Measurements from ENCODE around the gene PCSK6.
"Not testable (repeated sequence)": the region's sequence is repeated elsewhere in the genome, so short reads cannot be mapped to it uniquely, and the experiment has no call there.

Gene PCSK6

GRCh38 chr15:101303408-101303807 is 186.1 kb downstream of the PCSK6 start:
- DNase-seq, result no peak

GRCh38 chr15:101296418-101297405 is 192.8 kb downstream of the PCSK6 start:
- no peak for DNase-seq

DNA sequence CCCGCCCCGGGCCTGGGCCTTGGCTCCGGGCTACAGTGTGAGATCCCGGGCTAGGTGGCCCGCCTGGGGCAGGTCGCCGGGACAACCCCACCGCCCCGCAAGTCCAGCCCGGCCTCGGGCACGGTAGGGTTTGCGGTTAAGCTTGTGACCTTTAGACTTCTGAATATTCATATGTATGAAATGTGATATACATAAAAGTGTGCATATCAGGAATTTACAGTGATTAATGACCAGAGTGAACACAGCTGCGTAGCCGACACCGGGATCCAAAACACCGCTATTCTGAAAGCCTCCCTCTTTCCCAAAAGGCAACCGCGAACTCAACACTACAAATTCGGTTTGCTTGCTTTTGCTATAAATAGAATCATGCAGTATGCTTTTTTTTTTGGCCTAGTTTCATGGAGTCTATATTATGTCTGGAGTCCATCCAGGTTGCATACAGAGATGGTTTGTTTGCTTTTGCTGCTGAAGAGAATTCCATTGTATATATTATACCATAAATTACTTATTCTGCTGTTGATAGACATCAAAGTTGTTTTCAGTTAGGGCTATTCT is 193.8 kb downstream of the PCSK6 start:
- no peak for DNase-seq

DNA sequence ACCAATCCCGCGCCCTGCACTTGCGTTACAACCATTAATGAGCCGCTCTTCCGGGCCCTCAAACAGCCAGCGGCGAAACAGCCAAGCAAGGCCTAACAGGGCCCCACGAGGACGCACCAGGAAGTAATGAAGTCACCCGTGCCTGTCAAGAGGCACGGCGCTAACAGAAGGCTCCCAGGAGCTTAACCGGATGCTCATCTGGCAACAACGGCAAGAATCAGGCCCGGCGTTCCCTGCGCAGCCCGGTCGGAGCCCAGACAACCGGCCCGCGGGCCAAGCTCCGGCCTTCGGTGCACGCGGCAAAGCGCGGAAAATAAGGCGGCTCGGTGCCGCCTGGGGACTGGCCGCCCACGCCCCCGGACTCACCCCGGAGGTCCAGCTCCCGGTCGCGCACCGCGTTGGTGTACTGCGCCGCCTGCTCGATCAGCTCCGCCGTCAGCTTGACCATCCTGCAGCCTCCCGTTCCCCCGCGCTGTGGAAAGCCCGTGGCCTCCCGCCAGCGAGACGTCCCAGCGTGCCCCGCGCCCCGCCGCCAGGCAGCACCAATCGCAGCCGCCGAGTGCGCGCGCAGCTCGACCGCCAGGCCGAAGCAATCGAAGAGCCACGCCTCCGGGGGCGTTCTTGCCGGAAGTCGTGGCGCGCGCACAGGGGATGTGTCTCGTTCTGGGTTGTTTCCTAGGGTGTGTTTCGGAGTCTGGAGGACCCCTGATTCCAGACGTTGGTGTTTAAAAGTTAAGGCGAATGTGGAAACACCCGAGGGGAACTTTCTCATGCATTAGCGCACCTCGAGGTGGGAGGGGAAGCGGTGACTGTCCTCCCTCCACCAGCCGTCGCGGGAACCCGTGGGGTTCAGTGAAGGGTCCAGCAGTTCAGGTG is 194.5 kb downstream of the PCSK6 start, which contains the start of gene SNRPA1:
SNRPA1 (minus strand) TSS at position 518 of the 876 bp plus-strand sequence; CDS start at position 448, 70 bp downstream.
- DNase-seq, result peak; percentile 96

DNA sequence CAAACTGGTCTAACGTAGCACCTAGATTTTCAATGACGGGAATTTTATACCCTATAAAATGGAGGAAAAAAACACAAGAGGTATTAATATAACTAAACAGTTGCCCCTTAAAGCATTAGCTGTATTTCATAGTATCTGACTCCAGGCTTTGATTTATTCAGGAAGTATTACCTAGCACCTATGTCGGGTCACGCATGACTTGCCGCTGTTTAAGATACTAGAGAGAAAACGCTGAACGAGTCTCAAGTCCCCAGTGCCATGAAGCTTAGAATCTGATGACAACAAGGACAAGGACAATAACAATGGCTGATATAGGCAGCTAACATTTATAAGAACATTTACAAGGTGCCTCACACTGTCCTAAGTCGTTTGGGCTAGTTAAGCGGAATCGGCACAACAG is 196.4 kb downstream of the PCSK6 start:
- no peak for DNase-seq

DNA sequence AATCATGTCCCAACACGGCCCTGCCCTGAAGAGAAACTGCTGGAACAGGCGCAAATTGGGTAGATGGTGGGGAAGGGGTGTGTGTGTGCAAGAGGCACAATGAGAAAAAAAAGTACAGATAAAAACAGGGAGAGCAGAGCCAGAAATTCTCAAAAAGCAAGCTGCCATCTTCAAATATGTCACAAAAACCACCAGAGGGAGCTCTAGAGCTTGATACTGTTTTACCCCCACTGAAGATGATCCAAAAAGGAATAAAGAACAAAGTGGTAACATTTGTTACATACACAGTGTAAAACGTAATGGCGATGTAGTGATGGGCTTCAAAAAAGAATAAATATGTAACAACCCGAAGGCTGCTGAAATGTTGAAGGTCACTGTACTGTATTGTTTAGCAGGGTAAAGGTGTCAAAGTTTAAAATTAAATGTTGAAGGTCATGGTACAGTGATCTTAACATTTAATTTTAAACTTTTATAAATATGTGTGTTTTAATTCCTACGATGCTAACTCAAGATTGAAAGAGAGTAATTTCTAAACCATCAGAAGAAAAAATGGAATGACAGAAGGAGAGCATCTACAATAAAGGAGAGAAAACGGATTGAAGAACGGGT is 200.5 kb downstream of the PCSK6 start:
- DNase-seq, result peak; percentile 75

DNA sequence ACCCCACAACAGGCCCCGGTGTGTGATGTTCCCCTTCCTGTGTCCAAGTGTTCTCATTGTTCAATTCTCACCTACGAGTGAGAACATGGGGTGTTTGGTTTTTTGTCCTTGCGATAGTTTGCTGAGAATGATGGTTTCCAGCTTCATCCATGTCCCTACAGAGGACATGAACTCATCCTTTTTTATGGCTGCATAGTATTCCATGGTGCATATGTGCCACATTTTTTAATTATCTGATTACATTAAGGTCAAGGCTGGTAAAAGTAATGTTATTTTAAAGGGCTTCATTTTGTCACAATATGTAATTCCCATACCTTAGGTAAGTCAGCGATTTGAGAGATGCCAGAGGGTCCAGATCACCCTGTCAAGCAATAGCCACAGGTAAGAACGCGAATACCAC is 202.2 kb downstream of the PCSK6 start:
- DNase-seq, result not testable (repeated sequence)

- no peak for DNase-seq
Observed at GRCh38 chr15:101286471-101287114, 202.9 kb downstream of the PCSK6 start.

- DNase-seq, result no peak
Observed at GRCh38 chr15:101283931-101284330, 205.6 kb downstream of the PCSK6 start.

GRCh38 chr15:101280007-101280406 is 209.5 kb downstream of the PCSK6 start:
- no peak for DNase-seq

DNA sequence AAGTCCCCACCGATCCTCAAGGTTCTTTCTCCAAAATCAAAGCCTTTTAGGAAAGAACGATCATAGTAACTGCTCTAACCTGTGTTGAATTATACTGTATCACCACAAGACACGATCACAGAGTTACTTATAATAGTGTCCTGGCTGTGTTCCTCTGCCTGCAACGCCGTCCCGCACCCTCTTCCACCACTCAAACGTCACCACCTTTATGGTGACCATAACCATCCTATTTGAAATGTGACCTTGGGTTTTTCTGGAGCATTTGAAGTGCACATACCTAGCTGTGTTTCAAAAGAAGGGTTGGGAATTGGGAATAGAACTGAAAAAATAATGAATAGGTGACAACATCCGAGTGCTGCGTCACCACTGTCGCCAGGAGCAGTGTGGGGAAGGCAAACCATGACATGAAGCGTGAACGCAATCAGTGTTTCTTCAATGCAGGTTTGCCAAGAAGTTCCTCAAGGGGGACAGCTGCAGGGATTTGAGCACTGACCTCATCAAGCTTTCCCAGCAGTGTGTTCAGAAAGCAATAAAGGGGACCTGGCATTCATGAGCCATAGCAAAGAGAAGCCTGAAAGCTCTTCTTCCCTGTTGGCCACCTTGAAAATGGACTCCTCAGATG is 211.5 kb downstream of the PCSK6 start:
- DNase-seq, result peak; percentile 69

DNA sequence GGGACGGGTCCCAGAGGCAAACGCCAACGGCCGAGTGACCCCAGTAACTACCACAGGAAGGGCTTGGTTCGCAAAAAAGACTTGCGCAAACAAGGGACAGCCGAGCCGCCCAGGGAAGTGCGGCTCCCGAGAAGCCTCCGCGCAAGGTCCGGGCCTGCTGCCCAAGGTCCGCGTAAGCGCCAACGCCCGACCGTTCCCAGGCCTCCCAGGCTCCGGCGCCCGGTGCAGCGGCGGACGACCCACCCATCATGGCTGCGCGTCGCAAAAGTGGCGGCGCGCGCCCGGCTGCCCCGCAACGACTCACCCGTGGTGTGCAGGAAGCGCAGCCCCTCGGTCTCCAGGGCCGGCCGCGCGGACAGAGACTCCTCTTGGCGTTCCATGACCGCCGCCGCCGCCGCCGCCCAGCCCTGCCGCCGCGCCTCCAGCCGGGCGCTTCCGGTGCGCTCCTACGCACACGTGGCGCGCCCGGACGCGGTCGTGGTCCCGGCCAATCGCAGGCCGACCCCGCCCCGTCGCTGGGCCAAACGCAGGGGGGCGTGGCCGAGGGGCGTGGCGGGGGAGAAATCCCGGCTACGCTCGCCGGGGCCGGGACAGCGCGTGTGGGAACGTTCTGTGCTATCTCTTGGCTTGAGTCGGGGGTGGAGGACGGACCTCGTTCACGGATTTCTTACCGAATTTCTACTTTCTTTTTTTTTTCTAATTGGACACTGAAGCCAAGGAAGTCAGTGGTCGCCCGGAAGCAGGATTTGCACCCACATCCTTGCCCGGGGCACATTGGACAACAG is 212.3 kb downstream of the PCSK6 start, which contains the start of gene SELENOS:
SELENOS (minus strand) TSS at position 448 of the 785 bp plus-strand sequence; CDS start at position 380, 68 bp downstream.
- DNase-seq, result peak; percentile 93

DNA sequence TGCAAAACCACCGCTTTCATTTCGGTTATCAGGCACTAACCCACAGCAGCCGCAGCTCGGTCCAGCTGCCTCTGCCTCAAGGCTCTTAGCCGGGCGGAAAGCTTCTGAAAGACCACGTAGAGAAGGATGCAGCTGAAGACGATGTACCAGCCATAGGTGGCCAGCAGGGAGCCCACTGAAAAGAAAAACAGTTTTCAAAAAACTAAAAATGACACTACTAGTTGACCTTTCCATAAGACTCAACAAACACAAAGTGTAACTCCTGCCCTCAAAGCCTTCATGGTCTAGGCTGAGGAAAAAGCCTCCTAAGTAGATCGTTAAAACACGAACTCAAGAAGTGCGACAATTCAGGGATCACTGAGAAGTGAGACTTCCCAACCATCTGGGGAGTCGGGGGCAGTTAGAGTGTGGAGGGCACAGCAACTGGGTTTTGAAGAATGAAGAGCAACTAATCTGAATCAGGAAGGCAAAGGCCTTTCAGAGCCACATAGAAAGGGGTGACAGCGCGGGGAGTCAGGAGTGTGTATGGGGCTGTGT is 212.9 kb downstream of the PCSK6 start:
- DNase-seq, result peak; percentile 59

DNA sequence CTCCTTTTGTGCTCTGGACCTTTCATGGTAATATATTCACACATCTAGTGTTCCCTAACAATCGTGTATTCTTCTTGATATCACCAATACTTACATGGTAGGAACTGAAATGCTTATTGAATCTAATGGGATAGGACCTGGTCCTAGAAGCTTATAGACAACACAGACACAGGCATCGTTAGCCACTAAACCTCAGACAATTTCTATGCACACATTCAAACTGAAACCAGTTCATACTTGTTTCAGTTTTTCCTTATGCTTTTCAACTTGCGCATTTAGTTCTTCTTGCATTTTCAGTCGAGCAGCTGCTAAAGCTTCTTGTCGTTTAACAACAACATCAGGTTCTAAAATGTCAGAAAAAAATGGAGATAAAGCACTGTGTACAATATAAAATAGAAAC is 214.5 kb downstream of the PCSK6 start:
- DNase-seq, result no peak

DNA sequence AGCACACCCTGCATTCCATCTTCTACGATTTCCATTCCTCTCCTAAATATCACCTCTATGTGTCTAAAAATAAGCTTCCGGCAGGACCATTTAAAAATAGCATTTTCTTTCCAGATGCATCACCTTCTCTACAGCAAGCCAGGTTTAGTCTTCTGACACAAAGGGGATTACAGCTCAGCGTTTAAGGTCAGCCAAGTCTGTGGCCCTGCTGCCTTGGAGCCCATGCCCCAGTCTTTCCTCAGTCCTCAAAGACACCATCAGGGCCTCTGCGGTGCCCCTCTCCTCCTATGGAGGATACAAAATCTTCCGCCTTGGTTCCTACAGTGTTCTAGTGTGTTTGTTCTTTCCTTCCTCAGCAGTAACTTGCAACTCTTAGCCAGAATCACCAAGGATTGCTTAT is 216.0 kb downstream of the PCSK6 start:
- DNase-seq, result no peak

DNA sequence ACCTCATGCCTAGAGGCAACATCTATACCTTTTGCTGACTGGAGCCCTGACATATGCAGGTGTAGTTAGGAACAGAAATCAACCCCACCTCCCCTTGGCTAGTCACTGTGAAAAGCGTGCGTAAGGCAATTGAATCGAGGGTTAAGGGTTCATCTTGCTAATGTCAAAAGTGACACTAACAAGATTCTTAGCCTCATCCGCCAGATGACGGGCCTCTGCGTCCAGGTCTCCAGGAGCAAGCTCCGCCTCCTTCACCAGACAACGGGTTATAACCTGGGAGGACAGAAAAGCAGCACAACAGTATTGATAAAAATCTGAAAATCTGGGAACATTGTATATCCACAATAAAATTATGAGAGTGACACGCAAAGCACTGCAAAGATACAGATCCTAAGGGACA is 216.9 kb downstream of the PCSK6 start:
- DNase-seq, result peak; percentile 69

DNA sequence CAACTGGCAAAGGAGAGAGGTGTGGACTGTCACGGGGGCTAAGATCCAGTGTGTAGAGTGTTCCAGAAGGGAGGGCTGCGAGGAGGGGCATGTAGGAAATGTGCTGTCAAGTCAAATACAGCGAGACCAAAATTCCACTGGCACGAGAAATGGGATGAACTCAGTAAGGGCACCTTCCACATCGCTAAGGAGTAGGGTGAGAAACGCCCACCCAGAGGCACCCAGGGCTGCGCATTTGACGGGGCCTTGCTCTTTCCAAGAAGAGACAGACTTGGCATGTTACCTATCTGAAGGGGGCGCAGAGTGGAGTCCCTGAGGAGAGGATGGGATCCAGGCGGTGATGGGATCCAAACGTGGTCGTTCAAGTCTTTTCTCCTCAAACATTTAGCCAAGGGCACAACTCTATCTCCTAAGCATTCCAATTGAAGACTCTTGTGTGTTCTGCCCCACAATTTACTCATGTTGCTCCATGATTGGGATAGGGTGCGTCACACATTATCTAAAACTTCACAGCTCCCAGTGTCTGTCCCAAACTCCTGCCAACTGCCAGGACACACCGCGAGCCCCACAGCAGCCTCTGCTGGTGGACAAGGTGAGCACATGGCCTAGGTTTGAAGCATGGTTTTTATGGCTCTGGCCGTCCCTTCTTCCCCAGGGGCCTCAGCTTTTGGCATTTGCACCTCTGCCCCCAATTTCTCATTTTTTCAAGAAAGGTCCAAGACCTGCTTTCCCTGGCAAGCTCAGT is 219.9 kb downstream of the PCSK6 start:
- DNase-seq, result peak; percentile 13

GRCh38 chr15:101267320-101268104 is 222.0 kb downstream of the PCSK6 start:
- DNase-seq, result no peak

- no peak for DNase-seq
Observed at GRCh38 chr15:101266787-101267186, 222.7 kb downstream of the PCSK6 start.
